GM18861 (cell line): ENCODE measurements around the gene ENDOV.

Source experiments
- ATAC-seq: cut with Tn5 transposase; IDR thresholded peaks from one replicate; pipeline ENCODE4 v1.9.1; 2021; ENCODE audit not compliant: unreplicated experiment

ENDOV gene

GRCh38 chr17:80415626-80416137 is 715 bp downstream of the ENDOV start:
- ATAC-seq = no peak

- ATAC-seq = no peak
Measured at GRCh38 chr17:80416260-80416939, 1.4 kb downstream of the ENDOV start.

- ATAC-seq = no peak
Measured at GRCh38 chr17:80416940-80417293, 1.9 kb downstream of the ENDOV start.

GRCh38 chr17:80418589-80418988 is 3.6 kb downstream of the ENDOV start:
- ATAC-seq = no peak

DNA sequence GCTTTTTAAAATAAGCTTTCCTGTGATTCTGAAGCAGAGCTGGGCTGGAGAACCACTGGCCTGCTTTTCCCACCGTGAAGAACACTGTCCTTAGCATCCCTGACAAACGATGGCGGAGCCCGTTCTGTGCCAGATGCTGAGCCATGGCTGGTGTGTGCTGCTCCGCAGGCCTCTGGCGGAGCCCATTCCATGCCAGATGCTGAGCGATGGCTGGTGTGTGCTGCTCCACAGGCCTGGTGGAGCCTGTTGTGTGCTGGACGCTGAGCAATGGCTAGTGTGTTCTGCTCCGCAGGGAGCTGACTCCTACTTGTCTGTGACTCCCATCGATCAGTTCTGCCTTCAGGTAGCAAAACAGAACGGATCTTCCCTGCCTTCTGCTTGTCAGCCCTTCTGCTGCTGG is 4.3 kb downstream of the ENDOV start:
- no peak for ATAC-seq

GRCh38 chr17:80421381-80422090 is 6.6 kb downstream of the ENDOV start:
- no peak for ATAC-seq

DNA sequence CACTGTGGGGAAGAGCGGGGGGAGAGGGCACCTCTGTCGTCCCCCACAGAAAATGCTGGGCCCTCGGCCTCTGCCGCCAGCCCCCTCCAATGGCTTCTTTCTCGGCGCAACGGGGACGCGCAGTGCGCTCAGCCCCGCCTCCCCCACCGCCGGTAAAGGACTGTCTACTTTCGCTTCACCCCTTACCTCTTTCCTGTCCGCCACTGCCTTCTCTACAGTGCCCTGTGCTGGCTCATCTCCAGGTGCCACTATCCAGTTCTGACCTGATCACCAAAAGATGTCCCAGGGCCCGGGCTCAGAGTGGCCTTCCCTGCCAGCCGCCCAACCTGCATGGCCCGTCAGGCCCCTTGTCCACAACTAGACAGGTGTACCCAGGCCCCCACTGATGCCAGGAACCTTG is 7.3 kb downstream of the ENDOV start:
- no peak for ATAC-seq

GRCh38 chr17:80422981-80423380 is 8.0 kb downstream of the ENDOV start:
- no peak for ATAC-seq

- ATAC-seq = no peak
Measured at GRCh38 chr17:80423536-80424225, 8.7 kb downstream of the ENDOV start.

DNA sequence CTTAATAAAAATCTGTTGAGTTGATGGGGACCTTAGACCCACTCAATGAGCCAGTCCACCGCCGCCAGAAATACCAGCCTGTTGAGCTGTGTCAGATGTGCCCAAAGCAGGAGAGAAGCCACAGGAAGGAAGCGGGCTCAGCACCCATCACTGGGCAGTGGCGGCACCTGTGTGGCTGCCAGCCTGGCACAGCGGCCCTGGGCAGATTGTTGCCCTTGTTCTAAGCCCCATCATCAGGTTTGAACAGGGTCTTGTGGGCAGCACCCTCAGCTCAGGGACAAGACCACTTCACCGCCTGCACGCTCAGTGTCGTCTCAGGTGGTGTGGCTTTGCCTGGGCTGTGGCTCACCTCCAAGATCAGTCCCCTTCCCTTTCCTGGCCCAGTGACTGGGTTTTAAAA is 9.3 kb downstream of the ENDOV start:
- ATAC-seq = no peak

GRCh38 chr17:80424878-80425765 is 10.2 kb downstream of the ENDOV start:
- ATAC-seq = no peak

DNA sequence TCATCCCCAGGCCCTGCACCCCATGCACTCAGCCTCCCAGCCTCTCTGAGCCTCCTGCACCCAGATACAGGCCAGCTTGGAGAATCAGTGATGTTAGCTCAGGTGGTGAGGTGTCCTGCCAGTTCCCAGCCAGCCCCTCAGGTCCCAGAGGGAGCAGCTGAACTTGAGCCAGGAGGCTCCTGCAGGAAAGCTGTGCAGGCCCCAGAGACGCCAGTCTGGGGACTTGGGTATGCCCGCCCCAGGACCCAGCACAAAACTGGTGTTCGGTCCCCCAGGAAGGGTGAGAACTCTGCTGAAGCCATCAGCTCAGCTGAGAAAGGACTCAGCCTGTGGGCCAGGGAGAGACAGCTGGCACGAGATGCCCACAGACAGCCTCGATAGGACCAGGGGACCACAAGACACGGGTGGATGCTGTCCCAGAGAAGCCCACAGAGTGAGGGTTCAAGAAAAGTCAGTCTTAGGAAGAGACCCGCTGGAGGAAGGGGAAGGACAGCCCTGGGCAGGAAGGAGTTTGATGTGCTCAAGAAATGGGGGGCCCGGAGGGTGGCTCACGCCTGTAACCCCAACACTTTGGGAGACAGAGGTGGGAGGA is 11.0 kb downstream of the ENDOV start:
- ATAC-seq = no peak

DNA sequence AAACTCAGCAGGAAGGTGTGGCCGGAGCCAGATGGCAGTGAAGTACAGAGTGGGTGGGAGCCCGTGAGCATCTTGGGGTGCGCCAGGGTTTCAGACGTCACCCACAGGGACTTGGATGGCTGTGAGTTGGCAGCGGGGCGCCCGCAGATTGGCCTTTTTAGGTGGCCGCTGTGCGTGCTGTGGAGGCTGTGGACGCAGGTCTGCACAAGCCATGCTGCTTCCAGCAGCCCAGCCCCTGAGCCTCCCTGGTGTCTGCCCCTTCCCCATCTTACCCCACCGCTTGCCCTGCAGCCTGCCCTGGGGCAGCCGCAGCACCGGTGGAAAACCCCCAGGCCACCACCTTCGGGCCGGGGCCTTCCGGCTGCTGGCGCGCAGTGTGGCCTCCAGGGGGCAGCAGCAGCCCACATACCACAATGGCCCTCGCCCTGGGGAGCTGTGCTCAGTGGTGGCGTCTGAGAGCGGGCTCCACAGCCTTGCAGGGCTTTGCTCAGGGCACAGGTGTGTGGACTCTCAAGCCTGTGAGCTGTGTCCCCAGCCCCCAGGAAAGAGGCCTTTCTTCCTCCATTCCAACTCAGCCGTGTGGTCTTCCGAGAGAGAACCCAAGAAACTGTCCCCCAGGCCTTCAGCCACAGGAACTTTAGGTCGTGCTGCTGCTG is 11.8 kb downstream of the ENDOV start:
- ATAC-seq = no peak

DNA sequence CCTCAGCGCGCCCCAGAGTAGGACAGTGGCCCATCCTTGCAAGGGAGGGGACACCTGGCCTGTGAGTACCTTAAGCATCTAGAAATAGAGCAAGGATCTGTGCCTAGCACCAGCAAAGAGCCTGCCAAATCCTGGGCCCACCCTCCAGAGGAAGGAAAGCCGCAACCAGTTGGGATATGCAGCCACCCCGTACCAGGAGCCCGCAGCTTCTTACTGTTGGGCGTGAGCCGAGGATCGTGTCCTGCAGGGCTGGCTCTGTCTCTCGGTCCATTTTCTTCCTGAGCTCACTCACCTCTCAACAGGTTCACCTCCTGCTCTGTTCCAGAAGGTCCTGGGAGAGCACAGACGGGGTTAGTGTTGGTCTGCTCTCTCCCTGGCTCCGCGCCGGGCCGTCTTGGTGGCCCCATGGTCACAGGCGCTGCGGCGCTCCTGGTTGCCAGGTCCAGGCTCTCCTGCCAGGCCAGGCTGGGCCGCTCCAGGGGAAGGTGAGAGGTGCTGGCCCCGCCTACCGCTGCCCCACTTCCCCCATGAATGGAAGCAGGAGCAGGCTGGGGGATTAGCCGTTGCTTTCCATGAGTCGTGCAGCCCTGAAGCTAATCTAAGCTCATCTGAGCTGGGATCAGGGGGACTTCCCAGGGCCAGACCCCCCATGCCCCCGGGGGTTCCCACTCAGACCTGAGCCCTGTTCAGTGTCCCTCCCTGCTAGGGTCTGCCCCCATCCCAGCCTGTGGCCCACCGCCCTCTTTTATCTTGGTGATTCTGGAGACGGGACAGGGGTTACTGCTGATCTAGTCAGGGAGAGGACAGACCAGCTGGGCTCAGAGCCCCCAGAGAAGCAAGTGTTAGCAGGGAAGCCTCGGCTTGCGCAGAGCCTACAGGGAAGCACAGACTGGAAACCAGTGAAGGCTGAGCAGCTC is 12.7 kb downstream of the ENDOV start:
- ATAC-seq = no peak

GRCh38 chr17:80428363-80428762 is 13.4 kb downstream of the ENDOV start:
- no peak for ATAC-seq

DNA sequence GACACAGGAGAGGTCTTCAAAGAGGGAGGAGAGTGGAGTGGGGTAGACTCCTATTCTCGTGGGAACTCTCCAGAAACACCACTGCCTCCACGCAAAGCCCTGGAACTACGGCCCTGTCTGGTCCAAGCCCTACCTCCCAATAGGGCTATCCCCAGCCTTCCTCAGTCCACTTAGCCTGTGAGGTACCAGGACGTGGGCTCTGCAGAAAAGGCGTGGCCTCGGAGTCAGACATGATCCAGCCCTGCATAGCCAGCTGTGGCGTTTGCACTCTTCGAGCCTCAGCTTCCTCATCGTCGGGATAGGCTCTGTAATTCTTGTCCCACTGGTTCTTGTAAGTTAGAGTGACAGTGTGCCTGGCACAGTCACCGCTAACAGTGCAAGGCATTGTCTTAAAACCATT is 13.8 kb downstream of the ENDOV start:
- no peak for ATAC-seq

- no peak for ATAC-seq
Measured at GRCh38 chr17:80429356-80430275, 14.6 kb downstream of the ENDOV start.
